ENCODE results near the gene RBFA. TPM values are rescaled to one million over a fixed set of nuclear protein-coding genes. Genes with fewer than 3 reads are reported as not detected.
"Not testable (repeated sequence)": the region's sequence is repeated elsewhere in the genome, so short reads cannot be mapped to it uniquely, and the experiment has no call there.

Gene RBFA, protein sequence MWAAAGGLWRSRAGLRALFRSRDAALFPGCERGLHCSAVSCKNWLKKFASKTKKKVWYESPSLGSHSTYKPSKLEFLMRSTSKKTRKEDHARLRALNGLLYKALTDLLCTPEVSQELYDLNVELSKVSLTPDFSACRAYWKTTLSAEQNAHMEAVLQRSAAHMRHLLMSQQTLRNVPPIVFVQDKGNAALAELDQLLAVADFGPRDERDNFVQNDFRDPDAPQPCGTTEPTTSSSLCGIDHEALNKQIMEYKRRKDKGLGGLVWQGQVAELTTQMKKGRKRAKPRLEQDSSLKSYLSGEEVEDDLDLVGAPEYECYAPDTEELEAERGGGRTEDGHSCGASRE
- 28.7 TPM for polyA plus RNA-seq (ENCODE audit: insufficient read length)

DNA sequence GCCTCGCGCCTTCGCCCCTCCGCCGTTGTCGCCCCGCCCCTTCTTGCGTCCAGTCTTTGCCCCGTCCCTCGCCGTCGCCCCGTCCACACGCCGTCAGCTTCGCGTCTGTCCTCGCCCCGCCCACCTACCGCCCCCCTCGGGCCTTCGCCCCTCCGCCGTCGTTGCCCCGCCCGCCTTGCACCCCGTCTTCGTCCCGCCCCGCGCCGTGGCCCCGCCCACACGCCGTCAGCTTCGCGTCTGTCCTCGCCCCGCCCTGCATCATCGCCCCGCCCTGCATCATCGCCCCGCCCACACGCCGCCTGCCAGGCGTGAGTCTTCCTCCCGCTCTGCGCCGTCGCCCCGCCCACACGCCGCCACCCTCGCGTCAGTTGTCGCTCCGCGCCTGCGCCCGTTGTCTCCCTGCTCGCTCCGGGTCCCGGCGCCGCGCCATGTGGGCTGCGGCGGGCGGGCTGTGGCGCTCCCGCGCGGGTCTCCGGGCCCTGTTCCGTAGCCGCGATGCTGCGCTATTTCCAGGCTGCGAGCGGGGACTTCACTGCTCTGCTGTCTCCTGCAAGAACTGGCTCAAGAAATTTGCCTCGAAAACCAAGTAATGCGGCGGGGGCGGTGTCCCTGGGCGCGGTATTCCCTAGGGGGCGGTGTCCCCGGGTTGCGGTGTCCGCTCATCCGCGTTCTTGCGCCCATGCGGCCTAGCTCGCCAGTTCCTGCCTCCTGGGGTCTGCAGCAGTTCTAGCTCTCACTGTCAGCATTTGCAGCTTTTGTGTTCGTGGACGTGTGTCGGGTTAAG, at the start of gene RBFA:
TSS of gene RBFA (plus strand) at position 367 of the 784 bp plus-strand sequence. CDS start at position 429, 62 bp downstream.
- peak; percentile 89 for DNase-seq (ENCODE audit: low read depth)

DNA sequence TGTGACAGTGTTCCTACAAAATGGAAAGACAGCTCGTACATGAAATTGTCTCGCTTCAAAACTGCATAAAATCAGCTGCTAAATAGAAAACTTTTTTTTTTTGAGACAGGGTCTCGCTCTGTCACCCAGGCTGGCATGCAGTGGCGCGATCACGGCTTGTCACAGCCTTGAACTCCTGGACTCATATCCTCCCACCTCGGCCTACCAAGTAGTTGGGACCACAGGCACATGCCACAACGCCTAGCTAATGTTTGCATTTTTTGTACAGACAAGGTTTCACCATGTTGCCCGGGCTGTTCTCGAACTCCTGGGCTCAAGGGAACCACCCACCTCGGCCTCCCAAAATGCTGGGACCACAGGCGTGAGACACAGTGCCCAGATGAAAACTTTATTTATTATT, 49.1 kb upstream of the RBFA start:
- DNase-seq (ENCODE audit: low read depth) = no peak

DNA sequence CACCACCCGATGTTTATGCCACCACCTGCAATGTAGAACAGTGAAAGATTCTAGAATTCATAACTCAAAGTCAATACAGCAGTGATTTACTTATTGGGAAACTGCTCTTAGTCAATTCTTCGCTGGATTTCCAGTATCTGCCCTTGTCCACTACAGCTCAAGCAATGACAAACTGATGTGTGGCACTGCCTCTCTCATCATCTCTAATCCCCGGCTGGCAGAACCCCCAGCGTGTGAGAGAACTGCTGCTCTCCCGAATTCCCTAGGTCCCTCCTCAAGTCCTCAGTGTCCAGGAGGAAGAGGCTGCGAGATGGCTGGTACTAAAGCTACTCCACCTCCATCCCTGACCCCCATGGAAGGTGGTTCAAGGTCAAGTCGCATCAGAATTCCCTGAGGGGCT, 47.5 kb upstream of the RBFA start:
- DNase-seq (ENCODE audit: low read depth) = no peak

DNA sequence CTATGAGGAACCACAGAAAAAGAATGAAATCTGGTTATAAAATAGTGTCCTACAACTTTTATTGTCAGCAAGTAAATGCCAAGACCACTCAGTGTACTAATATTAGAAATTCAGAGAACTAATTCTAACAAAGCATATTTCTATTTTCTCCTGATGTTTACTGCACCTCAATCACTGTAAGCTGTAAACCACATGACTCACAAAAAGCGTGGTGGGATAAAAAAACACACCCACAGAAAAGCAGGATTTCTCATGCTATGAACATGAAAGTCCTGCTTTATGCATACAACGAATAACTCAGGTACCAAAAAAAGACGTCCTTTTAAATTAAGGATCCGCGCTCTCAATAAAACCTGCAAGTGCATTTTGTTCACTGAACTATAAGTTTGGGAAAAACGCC, 46.7 kb upstream of the RBFA start:
- DNase-seq (ENCODE audit: low read depth) = no peak

DNA sequence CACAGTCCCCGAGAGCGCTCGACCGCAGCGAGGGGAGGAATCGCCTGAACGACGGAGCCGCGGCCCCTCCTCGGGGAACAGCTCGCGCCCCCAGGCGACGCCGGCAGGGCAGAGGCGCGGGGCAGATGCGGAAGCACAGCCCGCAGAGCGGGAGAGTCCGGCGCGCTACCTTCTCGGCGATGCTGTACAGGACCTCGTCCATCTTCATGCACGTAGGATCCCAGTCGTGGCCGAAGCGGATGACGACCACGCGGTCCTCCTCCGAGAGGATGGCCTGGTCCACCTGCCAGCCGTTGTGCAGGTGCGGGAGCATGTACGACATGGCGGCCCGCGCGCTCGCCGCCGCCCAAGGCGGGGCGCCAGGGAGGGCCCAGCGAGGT, 46.2 kb upstream of the RBFA start:
- DNase-seq (ENCODE audit: low read depth) = no peak

DNA sequence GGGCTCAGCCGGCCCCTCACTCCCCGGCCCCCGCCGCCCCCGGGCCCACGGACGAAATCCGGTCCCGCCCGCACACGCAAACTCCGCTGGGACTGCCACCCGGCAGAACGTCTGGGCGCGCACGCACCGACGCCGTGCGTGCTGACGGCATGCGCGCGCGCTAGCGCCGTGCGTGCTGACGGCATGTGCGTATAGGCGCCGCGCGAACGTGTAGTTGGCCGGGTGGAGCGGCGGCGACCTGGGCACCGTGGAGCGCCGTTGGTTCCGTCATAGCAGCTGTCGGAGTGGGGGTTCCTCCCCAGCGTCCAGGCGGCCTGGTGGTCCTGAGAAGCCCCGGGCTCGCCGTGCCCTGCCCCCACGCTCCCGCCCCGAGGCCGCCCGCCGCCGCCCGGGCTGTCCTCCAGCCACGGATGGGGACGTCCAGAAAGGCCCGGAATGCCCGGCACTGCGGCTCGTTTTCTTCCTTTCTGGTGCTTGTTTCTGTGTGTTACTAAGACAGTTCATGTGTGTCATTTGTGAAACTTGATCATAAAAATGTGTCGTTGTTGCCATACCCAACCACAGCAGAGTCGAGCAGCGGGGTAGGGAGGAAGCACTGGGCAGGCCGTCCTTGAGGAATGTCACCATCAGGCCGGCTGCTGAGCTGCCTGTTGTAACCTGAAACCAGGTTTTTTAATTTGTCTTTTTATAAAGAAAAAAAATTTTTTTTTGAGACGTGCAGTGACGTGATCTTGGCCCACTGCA, 45.6 kb upstream of the RBFA start, which contains the start of gene TXNL4A:
TSS of gene TXNL4A (minus strand) at position 113 of the 744 bp plus-strand sequence. CDS start 171 bp downstream, outside the sequence.
- peak; percentile 78 for DNase-seq (ENCODE audit: low read depth)

DNA sequence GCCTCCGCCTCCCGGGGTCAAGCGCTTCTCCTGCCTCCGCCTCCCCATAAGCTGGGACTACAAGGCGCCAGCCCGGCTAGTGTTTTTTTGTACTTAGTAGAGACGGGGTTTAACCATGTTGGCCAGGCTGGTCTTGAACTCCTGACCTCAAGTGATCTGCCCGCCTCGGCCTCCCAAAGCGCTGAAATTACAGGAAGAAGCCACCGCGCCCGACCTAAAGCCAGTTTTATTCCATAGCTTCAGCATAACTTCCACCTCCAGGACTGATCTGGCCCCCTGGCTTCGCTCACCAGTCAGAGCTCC, 45.1 kb upstream of the RBFA start:
- DNase-seq (ENCODE audit: low read depth) = no peak

DNA sequence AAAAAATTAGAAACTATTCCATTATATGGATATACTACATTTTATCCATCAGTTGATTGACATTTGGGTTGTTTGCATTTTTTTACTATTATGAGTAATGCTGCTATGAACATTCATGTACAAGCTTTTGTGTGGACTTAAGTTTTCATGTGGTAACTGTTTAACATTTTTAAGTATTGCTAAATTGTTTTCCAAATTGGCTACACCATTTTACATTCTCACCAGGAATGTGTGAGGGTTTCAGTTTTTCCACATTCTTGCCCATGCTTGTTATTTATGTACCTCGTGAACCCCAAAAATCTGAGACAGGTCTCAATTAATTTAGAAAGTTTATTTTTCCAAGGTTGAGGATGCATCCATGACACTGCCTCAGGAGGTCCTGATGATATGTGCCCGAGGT, 42.7 kb upstream of the RBFA start:
- no peak for DNase-seq (ENCODE audit: low read depth)

DNA sequence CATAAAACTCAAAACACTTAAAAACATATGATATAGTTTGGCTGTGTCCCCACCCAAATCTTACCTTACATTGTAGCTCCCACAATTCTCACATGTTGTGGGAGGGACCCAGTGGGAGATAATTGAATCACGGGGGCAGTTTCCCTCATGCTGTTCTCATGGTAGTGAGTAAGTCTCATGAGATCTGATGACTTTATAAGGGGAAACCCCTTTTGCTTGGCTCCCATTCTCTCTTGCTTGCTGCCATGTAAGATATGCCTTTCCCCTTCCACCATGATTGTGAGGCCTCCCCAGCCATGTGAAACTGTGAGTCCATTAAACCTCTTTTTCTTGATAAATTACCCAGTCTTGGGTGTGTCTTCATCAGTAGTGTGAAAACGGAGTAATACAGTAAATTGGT, 34.5 kb upstream of the RBFA start:
- DNase-seq (ENCODE audit: low read depth) = not testable (repeated sequence)

DNA sequence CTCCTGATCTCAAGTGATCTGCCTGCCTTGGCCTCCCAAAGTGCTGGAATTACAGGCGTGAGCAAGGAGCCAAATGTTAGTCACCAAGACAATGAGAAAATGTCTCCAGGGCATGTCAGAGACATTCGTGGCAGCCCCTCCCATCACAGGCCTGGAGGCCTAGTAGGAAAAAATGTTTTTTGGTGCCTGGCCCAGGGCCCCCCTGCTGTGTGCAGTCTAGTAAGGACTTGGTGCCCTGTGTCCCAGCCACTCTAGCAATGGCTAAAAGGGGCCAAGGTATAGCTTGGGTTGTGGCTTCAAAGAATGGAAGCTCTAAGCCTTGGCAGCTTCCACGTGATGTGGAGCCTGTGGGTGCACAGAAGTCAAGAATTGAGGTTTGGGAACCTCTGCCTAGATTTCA, 33.4 kb upstream of the RBFA start:
- DNase-seq (ENCODE audit: low read depth) = no peak

DNA sequence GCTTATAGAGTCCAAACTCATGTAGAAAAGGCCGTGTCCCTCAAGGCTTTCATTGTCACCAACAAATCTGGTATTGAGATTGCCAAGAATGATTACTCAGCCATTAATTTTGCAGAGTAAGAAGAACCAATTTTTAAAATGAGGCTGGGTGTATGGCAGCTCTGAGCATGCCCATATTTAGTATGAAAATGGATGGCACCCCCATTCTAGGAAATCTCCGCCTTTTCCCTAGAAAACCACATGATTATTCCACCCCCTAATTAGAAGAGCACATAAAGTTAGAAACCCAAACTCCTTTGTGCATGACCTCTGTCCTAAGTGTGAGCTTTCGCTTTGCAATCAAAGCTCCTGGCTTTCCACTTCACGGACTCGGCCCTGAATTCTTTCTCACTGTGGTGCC, 31.8 kb upstream of the RBFA start:
- no peak for DNase-seq (ENCODE audit: low read depth)

DNA sequence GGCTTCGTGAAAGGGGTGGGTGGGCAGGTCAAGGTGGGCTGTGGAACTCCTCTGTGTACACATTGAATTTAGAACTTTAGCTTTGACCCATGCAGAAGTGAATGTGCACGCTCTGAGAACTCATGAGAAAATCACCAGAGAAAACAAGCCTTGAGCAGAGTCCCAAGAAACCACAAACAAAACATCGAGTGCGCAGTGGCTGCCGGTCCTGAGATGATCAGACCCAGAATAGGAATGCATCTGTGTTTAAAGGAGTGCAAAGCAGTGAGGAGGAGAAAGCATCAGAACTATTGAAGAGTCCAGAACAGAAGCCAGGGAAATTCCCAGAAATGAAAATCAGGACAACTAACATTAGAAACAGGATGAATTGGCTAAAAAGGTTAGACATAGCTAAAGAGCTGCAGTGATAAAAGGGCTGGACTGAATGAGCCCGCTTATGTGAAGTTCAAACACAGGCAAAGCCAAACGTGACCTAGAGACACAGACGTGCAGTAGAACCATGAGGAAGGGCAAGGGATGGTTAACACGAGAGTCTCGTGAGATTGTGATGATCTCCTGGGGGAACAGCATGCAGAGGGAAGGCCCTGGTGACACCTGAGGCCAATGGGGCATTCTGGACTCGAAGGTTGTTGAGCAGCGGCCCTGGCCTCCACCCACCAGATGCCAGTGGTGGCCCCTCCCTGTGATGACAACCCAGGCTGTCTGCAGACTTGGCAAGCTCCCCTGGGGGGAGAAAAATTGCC, 29.5 kb upstream of the RBFA start:
- no peak for DNase-seq (ENCODE audit: low read depth)

DNA sequence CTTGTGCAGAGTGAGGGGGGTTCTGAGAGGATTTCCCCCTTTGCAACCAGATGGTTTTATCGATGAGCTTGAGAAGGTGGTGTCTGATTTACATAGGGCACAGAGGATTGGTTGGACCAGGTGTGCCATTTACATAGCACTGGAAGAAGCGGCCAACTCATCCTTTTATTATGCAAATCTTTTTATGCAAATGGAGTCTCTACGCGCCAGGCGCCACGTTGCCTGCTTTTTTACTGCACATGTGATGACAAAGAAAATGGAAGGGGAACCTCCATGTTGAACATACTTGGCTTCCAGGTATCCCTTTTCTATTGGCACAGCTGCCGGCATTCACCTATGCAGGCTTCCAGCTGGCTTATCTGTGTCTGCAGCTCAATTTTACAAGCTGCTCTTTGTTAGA, 27.5 kb upstream of the RBFA start:
- DNase-seq (ENCODE audit: low read depth) = no peak

DNA sequence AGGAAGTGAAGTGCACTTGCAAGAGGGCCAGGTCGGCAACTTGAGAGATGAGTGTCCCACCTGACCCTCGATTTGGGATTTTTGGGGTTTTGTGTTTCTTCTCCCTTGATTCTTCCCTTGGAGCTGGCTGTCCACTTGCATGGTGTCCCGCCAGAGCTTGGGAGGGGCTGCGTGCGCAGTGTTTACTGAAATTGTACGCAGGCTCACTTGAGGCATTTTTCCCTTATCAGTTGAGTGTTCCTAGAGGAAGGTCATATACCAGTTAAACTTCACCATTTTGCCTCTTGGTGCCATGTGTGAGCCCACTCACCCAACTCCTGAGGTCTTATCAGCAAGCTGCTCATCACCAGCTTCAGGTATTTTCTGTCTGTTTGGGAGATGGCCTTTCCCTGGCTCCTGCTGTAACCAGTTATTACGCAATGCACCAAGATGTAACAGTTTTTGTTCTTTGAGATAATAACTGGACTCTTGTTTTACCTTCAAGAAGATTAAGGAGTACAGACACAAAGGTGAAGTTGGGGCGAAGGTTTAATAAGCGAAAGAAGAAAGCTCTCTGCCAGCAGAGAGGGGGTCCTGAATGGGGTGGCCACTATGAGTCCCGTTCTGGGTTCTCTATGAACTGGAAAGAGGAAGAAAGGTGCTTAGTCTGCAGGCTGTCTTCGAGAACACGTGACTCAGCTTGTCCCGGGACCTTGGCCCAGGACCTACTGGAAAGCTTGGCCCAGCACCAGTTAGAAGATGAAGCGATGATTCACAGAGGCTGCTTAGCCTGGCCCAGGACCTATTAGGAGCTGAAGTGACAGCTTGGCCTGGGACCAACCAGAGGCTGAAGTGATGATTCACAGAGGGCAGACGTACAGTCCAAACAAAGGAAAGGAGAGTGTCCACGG, 24.3 kb upstream of the RBFA start:
- no peak for DNase-seq (ENCODE audit: low read depth)

DNA sequence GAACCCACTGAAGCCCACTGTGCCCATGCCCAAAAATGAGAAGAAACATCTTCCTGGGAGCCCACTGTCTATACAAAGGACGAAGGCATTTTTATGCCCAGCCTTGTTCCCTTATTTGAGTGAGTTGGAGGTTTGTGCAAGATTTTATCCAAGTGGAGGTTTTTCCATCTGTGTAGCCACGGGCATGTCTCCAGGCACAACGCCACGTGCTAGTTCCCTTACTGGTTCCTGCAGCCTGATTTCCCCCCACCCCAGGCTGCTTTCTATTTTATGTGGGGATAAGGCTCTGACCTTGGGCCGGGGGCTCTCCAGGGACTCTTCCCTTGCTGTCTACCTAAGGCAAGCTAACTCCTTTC, 23.7 kb upstream of the RBFA start:
- DNase-seq (ENCODE audit: low read depth) = no peak

DNA sequence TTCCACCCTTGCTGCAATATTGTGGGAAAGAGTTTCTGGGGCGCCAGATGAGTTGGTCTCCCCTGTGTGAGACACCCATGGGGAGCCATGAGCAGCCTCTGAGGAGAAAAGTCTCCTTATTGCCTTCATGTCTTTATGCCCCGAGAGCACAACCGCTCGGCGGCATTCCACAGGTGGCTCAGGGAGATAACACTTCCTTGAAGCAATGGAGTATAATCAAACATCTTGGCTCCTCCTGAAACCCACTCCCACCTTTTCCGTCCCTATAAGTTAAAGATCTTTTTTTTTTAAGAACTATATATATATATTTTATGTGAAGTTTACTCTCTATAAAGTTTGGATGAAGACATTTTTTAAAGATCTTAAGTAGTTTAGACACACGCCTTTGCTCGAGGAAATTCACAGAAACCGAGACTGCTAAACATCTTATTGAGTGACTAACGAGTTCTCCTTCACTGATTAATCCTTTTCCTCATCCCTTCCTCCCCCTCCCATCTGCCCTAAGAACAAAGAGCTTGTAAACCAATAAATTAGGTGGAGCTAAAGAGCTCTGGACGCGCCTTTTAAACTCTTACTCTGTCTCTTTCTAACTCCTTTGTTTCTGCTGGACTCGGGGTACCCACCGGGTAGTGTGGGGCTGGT, 22.6 kb upstream of the RBFA start:
- not testable (repeated sequence) for DNase-seq (ENCODE audit: low read depth)

DNA sequence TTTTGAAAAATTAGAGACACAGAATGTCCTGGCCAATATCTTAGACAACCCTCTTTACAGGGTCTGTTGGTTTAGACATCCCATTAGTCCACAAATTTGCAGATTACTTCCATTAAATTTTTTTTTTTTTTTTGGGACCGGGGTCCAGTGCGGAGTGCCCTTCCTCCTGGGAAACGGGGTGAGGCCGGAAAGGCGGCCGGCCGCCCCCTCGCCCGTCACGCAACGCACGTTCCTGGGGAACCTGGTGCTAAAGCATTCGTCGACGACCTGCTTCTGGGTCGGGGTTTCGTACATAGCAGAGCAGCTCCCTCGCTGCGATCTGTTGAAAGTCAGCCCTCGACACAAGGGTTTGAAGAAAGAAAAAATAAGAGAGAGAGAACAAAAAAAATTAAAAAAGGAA, 21.5 kb upstream of the RBFA start:
- DNase-seq (ENCODE audit: low read depth) = no peak

DNA sequence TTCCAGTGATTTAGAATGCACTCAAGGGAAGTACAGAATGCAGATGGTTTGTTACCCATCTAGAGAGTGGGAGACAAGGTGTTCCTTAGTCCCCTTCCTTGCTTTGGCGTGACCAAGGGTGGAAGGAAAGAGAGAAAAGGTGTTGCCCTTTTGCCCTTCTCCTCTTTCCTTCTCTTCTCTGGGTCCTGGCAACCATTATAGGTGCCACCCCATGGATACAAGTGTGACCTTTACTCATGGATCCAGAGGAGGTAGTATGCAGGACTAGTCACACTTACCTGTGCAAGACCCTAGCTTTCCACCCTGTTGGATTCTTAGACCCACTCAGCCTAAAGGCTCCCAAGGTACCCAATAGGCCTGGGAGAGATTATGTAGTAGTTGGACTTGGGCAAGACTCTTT, 11.6 kb upstream of the RBFA start:
- no peak for DNase-seq (ENCODE audit: low read depth)

DNA sequence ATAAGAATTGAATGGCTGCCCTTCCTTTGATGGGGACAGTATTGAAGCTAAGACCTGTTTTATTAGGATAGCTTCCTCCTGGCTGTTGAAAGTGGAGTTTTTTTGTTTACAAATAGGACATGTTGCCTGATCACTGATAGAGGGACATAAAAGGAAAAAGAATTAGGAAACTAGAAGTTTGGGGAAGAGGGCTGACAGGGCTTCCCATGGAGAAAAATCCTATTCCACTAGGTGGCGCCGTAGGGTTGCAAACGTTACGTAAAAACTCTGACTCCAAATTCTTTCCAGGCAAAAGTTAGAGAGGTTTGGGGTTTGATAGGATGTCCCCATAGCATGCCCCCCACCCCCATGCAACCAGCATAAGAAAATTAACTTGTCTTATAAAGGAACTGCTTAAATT, 11.1 kb upstream of the RBFA start:
- no peak for DNase-seq (ENCODE audit: low read depth)

DNA sequence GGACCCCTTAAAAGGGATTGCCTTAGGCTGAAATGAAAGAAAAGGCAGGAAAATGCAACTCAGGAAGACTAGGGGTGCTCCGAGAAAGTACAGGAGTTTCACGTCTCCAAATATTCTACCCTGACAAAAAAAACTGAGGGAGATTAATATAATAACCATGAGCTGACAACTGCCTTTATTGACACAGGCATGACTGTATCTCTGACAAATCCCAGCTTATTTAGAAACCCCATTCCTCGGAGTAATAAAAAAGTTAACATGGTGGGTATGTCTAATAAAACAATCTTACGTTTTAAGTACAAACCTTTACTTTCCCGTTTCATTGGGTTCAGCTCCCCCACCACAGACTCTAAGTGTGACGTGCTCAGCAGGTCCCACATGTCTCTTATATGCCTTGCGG, 7.9 kb upstream of the RBFA start:
- no peak for DNase-seq (ENCODE audit: low read depth)
